ENCODE results near the gene TMIGD1. TPM values are rescaled to one million over a fixed set of nuclear protein-coding genes. Genes with fewer than 3 reads are reported as not detected.

The TMIGD1 gene
- total and polyA plus RNA-seq, 2 of the 13 experiments (the other 11 are each of a cell fraction or from before 2014, with no cell fraction given), result not detected

- CTCF ChIA-PET (ENCODE audit: low intra/inter-chr PET ratio, low total read pairs), result no interaction called here
- DNase-seq (ENCODE audit: low spot score), result no peak
- no peak for ATAC-seq
- H2AFZ ChIP-seq (ENCODE audit: low read length), result no peak overlapping the region
- POLR2A ChIA-PET, result interaction anchor here (1.1 to 3.2 kb wide), 2 partner anchors 12 kb away, joined by 6 to 9 read pairs; no protein-coding TSS in a partner anchor
- H3K9ac ChIP-seq (ENCODE audit: insufficient read depth, low read depth, low read length), result no peak overlapping the region
- TF ChIP-seq ZNF496 (CRISPR knock-in tag; IDR thresholded peaks at IDR 0.05; ENCODE audit: insufficient replicate concordance), result no peak
- TF ChIP-seq ZNF598 (CRISPR knock-in tag; IDR thresholded peaks at IDR 0.05; ENCODE audit: borderline replicate concordance), result no peak
- no peak for TF ChIP-seq ZNF136 (CRISPR knock-in tag; IDR thresholded peaks at IDR 0.05; ENCODE audit: low read depth)
- TF ChIP-seq MAZ (IDR thresholded peaks at IDR 0.05; ENCODE audit: borderline replicate concordance, low read depth, low read length), result no peak
- TF ChIP-seq MAZ (CRISPR knock-in tag; IDR thresholded peaks at IDR 0.05; ENCODE audit: low read depth), result no peak
- no peak for TF ChIP-seq ZNF547 (CRISPR knock-in tag; IDR thresholded peaks at IDR 0.05)
- TF ChIP-seq KMT2A (CRISPR knock-in tag; IDR thresholded peaks at IDR 0.05), result no peak
- no peak for TF ChIP-seq BORCS8-MEF2B (CRISPR knock-in tag; IDR thresholded peaks at IDR 0.05)
- no peak for TF ChIP-seq PAX8 (CRISPR knock-in tag; IDR thresholded peaks at IDR 0.05; ENCODE audit: borderline replicate concordance)
- TF ChIP-seq ZNF709 (CRISPR knock-in tag; IDR thresholded peaks at IDR 0.05), result no peak
- no peak overlapping the region for H3K4me3 ChIP-seq (replicated peaks in 1 of 3; ENCODE audit: insufficient read depth in 1 of 3, low read depth in 2 of 3, low read length in 3 of 3)
- no TSS peak for BruUV-seq (replicated peaks)
- no peaks in the 10 kb centered on the region; a peak in 1 of 5 replicates for H3K27me3 ChIP-seq (ENCODE audit: control insufficient read depth in 1 of 2, insufficient read depth in 2 of 2, low read length in 2 of 2)
- no peak overlapping the region for H3K27ac ChIP-seq (ENCODE audit: extremely low read length, insufficient read depth, low read length)
- 0 out of 2 replicates have a peak overlapping the region, but pooled peaks have one; percentile 7 for H3K4me2 ChIP-seq (ENCODE audit: low read depth, low read length)
- H3K79me2 ChIP-seq (ENCODE audit: insufficient read depth, low read length), result no peaks in the 10 kb centered on the region
- in situ Hi-C loops (cut with HindIII; ENCODE audit: extremely low pct_ligation_motif_present, low pct_unique_long_range_greater_than_20kb), result no loop called here
- intact Hi-C loops (cut with micrococcal nuclease; ENCODE audit: unreplicated experiment), result no loop called here
- H4K20me1 ChIP-seq (ENCODE audit: insufficient read depth, low read length), result no peaks in the 10 kb centered on the region
- H3K9me3 ChIP-seq (ENCODE audit: low read length), result peaks cover 9% of the 10 kb centered on the region
- H3K4me1 ChIP-seq (ENCODE audit: insufficient read depth, low read length), result peaks cover 16% of the 10 kb centered on the region
- H3K36me3 ChIP-seq (replicated peaks in 1 of 2; ENCODE audit: control insufficient read depth in 1 of 2, insufficient read depth in 2 of 2, low read length in 2 of 2), result no peaks in the 10 kb centered on the region
- no peak for FAIRE-seq
Observed at GRCh38 chr17:30357476-30357875, 23.6 kb upstream of the TMIGD1 start.

DNA sequence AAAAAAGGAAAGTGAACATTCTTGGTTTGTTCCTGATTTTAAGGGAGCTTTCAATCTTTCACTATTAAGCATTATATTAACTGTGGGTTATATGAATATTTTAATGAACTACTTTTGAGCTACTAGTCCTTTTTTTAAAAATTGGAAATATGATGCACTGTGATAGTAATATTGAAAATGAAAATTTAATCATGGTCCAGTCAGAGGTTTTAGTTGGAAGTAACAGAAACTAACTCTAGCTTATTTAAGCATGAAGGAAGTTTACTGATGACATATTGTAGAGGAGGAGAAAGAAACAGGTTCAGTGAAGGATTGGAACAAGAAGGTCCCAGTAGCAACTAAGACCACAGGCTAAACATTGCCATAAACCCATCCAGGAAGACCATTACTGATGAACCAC is 20.8 kb upstream of the TMIGD1 start:
- ATAC-seq (no peak), DNase-seq (ENCODE audit: low spot score) (no peak), FAIRE-seq (no peak)
- Histone ChIP-seq H3K4me1 (ENCODE audit: insufficient read depth, low read length) (peaks cover 40% of the 10 kb centered on the region), H3K79me2 (ENCODE audit: insufficient read depth, low read length) (no peaks in the 10 kb centered on the region), H3K36me3 (replicated peaks in 1 of 2; ENCODE audit: control insufficient read depth in 1 of 2, insufficient read depth in 2 of 2, low read length in 2 of 2) (no peaks in the 10 kb centered on the region), H2AFZ (ENCODE audit: low read length) (no peak overlapping the region), H3K9ac (ENCODE audit: insufficient read depth, low read depth, low read length) (no peak overlapping the region), H3K4me2 (ENCODE audit: low read depth, low read length) (no peak overlapping the region), H3K27me3 (ENCODE audit: control insufficient read depth in 1 of 2, insufficient read depth in 2 of 2, low read length in 2 of 2) (no peaks in the 10 kb centered on the region), H3K27ac (ENCODE audit: extremely low read length, insufficient read depth, low read length) (no peak overlapping the region), H3K9me3 (ENCODE audit: low read length) (no peaks in the 10 kb centered on the region), H3K4me3 (replicated peaks in 1 of 3; ENCODE audit: insufficient read depth in 1 of 3, low read depth in 2 of 3, low read length in 3 of 3) (no peak overlapping the region), H4K20me1 (ENCODE audit: insufficient read depth, low read length) (no peaks in the 10 kb centered on the region)
- intact Hi-C loops (cut with micrococcal nuclease; ENCODE audit: unreplicated experiment) (no loop called here), in situ Hi-C loops (cut with HindIII; ENCODE audit: extremely low pct_ligation_motif_present, low pct_unique_long_range_greater_than_20kb) (no loop called here)
- CTCF ChIA-PET (ENCODE audit: low intra/inter-chr PET ratio, low total read pairs), result no interaction called here
- POLR2A ChIA-PET, result interaction anchor here (3.2 kb wide), 1 partner anchor 9 kb away, joined by 9 read pairs; no protein-coding TSS in a partner anchor
- no TSS peak for BruUV-seq (replicated peaks)
- TF ChIP-seq PBX3 (CRISPR knock-in tag; IDR thresholded peaks at IDR 0.05; ENCODE audit: borderline replicate concordance) (no peak), ATF7 (IDR thresholded peaks at IDR 0.05) (no peak), ATF7 (CRISPR knock-in tag; IDR thresholded peaks at IDR 0.05) (no peak), ZEB1 (IDR thresholded peaks at IDR 0.05; ENCODE audit: insufficient replicate concordance, low read depth) (no peak), ELF3 (CRISPR knock-in tag; IDR thresholded peaks at IDR 0.05) (no peak), ZBTB7B (CRISPR knock-in tag; IDR thresholded peaks at IDR 0.05) (no peak), NR2C2 (CRISPR knock-in tag; IDR thresholded peaks at IDR 0.05; ENCODE audit: borderline replicate concordance) (no peak), ZNF790 (CRISPR knock-in tag; IDR thresholded peaks at IDR 0.05; ENCODE audit: borderline replicate concordance) (no peak)
- TF ChIP-seq, protein P1, sequence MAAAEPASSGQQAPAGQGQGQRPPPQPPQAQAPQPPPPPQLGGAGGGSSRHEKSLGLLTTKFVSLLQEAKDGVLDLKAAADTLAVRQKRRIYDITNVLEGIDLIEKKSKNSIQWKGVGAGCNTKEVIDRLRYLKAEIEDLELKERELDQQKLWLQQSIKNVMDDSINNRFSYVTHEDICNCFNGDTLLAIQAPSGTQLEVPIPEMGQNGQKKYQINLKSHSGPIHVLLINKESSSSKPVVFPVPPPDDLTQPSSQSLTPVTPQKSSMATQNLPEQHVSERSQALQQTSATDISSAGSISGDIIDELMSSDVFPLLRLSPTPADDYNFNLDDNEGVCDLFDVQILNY (CRISPR knock-in tag; conservative IDR thresholded peaks at IDR 0.05), result no peak
